GM18508 (cell line): ENCODE results near the gene MKNK1.

ENCODE experiments used
- ATAC-seq: cut with Tn5 transposase; IDR thresholded peaks from one replicate; pipeline ENCODE4 v1.9.1; 2021; ENCODE audit warnings: moderate number of reproducible peaks; ENCODE audit not compliant: insufficient read depth, unreplicated experiment

MKNK1 gene

DNA sequence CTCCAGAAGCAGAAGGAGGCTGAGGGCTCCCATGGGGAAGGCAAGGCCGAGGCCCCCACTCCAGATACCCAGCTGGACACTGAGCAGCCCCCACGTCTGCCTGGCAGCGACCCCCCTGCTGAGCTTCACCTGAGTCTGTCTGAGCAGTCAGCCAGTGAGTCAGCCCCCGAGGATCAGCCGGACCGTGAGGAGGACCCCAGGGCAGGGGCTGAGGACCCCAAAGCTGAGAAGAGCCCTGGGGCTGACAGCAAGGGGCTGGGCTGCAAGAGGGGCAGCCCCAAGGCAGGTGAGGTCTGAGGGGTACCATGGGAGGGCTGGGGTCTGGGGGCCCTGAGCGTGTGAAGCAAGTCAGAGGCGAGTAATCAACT, 93.1 kb downstream of the MKNK1 start:
- no peak for ATAC-seq

DNA sequence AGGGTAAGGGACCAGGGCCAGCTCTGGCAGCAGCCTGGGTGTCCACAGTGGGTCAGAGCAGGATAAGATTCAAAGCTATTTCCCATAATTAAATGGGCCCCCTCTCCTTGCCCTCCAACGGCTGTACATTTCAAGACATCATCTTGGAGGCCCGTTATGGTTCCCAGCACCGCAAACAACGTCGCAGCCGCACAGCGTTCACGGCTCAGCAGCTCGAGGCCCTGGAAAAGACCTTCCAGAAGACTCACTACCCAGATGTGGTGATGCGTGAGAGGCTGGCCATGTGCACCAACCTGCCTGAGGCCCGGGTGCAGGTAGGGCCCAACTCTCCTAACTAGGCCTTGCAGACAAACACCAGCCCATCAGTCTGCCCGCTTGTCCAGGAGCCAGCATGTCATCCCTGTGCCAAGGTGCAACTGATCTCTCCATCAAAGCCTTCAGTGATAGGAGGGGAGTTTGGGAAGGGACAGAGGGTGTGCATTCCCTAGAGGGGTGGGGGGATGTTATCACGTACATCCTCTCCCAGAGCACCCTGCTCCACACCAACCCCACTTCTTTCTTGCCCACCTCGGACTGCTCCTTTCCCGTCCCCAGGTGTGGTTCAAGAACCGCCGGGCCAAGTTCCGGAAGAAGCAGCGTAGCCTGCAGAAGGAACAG, 93.6 kb downstream of the MKNK1 start:
- ATAC-seq, result no peak

DNA sequence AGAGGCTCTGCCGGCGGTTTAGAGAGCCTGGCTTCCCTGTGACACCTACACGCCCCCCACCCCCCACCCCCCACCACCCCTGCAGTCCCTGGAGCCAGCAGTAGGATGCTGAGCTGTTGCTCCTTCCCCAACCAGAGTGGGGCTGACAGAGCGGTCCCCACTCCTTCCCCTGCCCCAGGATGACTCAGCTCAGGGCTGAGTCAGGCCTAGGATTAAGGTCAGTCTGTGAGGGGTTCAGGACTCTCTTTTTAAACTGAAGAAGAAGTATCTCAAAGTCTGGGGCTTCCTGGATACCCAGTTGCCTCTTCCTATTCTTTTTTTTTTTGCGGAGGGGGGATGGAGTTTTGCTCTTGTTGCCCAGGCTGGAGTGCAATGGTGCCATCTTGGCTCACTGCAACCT, 95.3 kb downstream of the MKNK1 start:
- ATAC-seq, result no peak
